A549 (cell line): Measurements from ENCODE around the gene DGKD. TPM values are rescaled to one million over a fixed set of nuclear protein-coding genes. Genes with fewer than 3 reads are reported as not detected.
A peak's percentile ranks its signal among the peaks of the same experiment; 100 is the strongest.

Experiments
- ATOH8 ChIP-seq: fragments of 250-450 bp; sonication (Bioruptor Pico); IDR thresholded peaks from 2 replicates; pipeline ENCODE4 v1.5.0; 2020; ENCODE audit warnings: low read depth, mild to moderate bottlenecking, moderate library complexity
- CBX2 ChIP-seq: fragments of 200-600 bp; sonication (generic); IDR thresholded peaks from 2 replicates; pipeline ENCODE4 v1.6.1; 2016; ENCODE audit warnings: low read depth, mild to moderate bottlenecking, borderline replicate concordance
- CBX8 ChIP-seq: fragments of 200-600 bp; sonication (generic); IDR thresholded peaks from 2 replicates; pipeline ENCODE4 v1.6.1; 2016
- CEBPB ChIP-seq, 2 experiments: fragments of >200 bp in 1 of 2; sonication (Bioruptor Twin) in 1 of 2; formaldehyde crosslinking in 1 of 2; IDR thresholded peaks; 2 replicates each; pipeline ENCODE4 v1.6.1; 2012 to 2016
- CHD4 ChIP-seq: fragments of 200-600 bp; sonication (generic); IDR thresholded peaks from 2 replicates; pipeline ENCODE4 v1.6.1; 2016; ENCODE audit warnings: antibody characterized with exemption, mild to moderate bottlenecking, borderline replicate concordance
- EHF ChIP-seq: fragments of 250-450 bp; sonication (Bioruptor Pico); IDR thresholded peaks from 2 replicates; pipeline ENCODE4 v1.5.0; 2020; ENCODE audit warnings: mild to moderate bottlenecking
- ELK1 ChIP-seq: fragments of 150-350 bp; IDR thresholded peaks from 2 replicates; pipeline ENCODE4 v1.6.1; 2014; ENCODE audit warnings: low read depth, mild to moderate bottlenecking, low read length
- FOSL2 ChIP-seq, 2 experiments: fragments of 450-650 bp in 1 of 2; fragments of >200 bp in 1 of 2; sonication (Bioruptor Twin) in 1 of 2; formaldehyde crosslinking; IDR thresholded peaks; 2 replicates each; pipeline versions ENCODE4 v1.5.0 to v1.6.1; 2016 to 2020; ENCODE audit warnings: mild to moderate bottlenecking in 1 of 2, moderate library complexity in 1 of 2
- FOXS1 ChIP-seq: fragments of 250-450 bp; sonication (Bioruptor Pico); IDR thresholded peaks from 2 replicates; pipeline ENCODE4 v1.5.0; 2020; ENCODE audit warnings: mild to moderate bottlenecking, moderate library complexity
- GATA3 ChIP-seq: IDR thresholded peaks from 2 replicates; pipeline ENCODE4 v1.6.1; 2012; ENCODE audit warnings: borderline replicate concordance
- HDAC2 ChIP-seq: fragments of 200-600 bp; sonication (generic); IDR thresholded peaks from 2 replicates; pipeline ENCODE4 v1.6.1; 2016
- HEYL ChIP-seq: fragments of 250-450 bp; sonication (Bioruptor Pico); IDR thresholded peaks from 2 replicates; pipeline ENCODE4 v1.8.0; 2021; ENCODE audit warnings: mild to moderate bottlenecking, moderate library complexity
- HMGXB4 ChIP-seq: fragments of 250-450 bp; sonication (Bioruptor Pico); IDR thresholded peaks from 2 replicates; pipeline ENCODE4 v1.5.0; 2021; ENCODE audit warnings: mild to moderate bottlenecking, moderate library complexity, borderline replicate concordance
- HOXB13 ChIP-seq: fragments of 250-450 bp; sonication (Bioruptor Pico); IDR thresholded peaks from 2 replicates; pipeline ENCODE4 v1.5.0; 2020; ENCODE audit warnings: low read depth, mild to moderate bottlenecking, moderate library complexity
- HOXB5 ChIP-seq: fragments of 250-450 bp; sonication (Bioruptor Pico); IDR thresholded peaks from 2 replicates; pipeline ENCODE4 v1.5.0; 2020; ENCODE audit warnings: mild to moderate bottlenecking, moderate library complexity
- JUN ChIP-seq, 2 experiments: fragments of >200 bp; sonication (Bioruptor Twin); formaldehyde crosslinking; IDR thresholded peaks; 2 replicates in 1 of 2; 3 replicates in 1 of 2; pipeline ENCODE4 v1.6.1; 2016 to 2017
- JUNB ChIP-seq: fragments of >200 bp; sonication (Bioruptor Twin); formaldehyde crosslinking; IDR thresholded peaks from 2 replicates; pipeline ENCODE4 v1.6.1; 2016
- KDM1A ChIP-seq: fragments of 200-600 bp; sonication (generic); IDR thresholded peaks from 2 replicates; pipeline ENCODE4 v1.6.1; 2016; ENCODE audit warnings: low read depth, mild to moderate bottlenecking
- MYC ChIP-seq: IDR thresholded peaks from 2 replicates; pipeline ENCODE4 v1.6.1; 2012; ENCODE audit warnings: mild to moderate bottlenecking, inconsistent platforms, low read length, improper control_type of control experiment, borderline replicate concordance
- NFE2L2 ChIP-seq: fragments of 150-350 bp; conservative IDR thresholded peaks from 2 replicates; pipeline ENCODE4 v1.6.1; 2014; ENCODE audit warnings: low read length
- NPAS2 ChIP-seq: fragments of 250-450 bp; sonication (Bioruptor Pico); IDR thresholded peaks from 2 replicates; pipeline ENCODE4 v1.8.0; 2022; ENCODE audit warnings: mild to moderate bottlenecking, moderate library complexity, borderline replicate concordance
- NR3C1 ChIP-seq: fragments of >200 bp; sonication (Bioruptor Twin); formaldehyde crosslinking; IDR thresholded peaks from 3 replicates; pipeline ENCODE4 v1.6.1; 2017
- PHF8 ChIP-seq: fragments of 200-600 bp; sonication (generic); IDR thresholded peaks from 2 replicates; pipeline ENCODE4 v1.6.1; 2016; ENCODE audit warnings: low read depth, mild to moderate bottlenecking, antibody characterized with exemption, moderate library complexity, borderline replicate concordance
- POLR2A ChIP-seq: IDR thresholded peaks from 2 replicates; pipeline ENCODE4 v1.6.1; 2012; ENCODE audit warnings: mild to moderate bottlenecking, low read length
- RAD21 ChIP-seq, 2 experiments: fragments of >200 bp in 1 of 2; sonication (Bioruptor Twin) in 1 of 2; formaldehyde crosslinking in 1 of 2; IDR thresholded peaks in 1 of 2; conservative IDR thresholded peaks in 1 of 2; 2 replicates in 1 of 2; 3 replicates in 1 of 2; pipeline ENCODE4 v1.6.1; 2012 to 2018; ENCODE audit warnings: inconsistent platforms in 1 of 2
- RARB ChIP-seq: fragments of 250-450 bp; sonication (Bioruptor Pico); IDR thresholded peaks from 2 replicates; pipeline ENCODE4 v1.8.0; 2021; ENCODE audit warnings: mild to moderate bottlenecking, moderate library complexity
- RCOR1 ChIP-seq: fragments of 150-350 bp; IDR thresholded peaks from 2 replicates; pipeline ENCODE4 v1.6.1; 2014; ENCODE audit warnings: antibody characterized with exemption, low read length, low read depth
- RFX5 ChIP-seq: fragments of 450-650 bp; IDR thresholded peaks from 2 replicates; pipeline ENCODE4 v1.7.1; 2014; ENCODE audit warnings: antibody characterized with exemption, mild to moderate bottlenecking, moderate library complexity
- RNF2 ChIP-seq: fragments of 200-600 bp; sonication (generic); IDR thresholded peaks from 2 replicates; pipeline ENCODE4 v1.6.1; 2016; ENCODE audit warnings: low read depth, mild to moderate bottlenecking, antibody characterized with exemption, moderate library complexity, borderline replicate concordance
- SMC3 ChIP-seq: fragments of >200 bp; sonication (Bioruptor Twin); formaldehyde crosslinking; IDR thresholded peaks from 3 replicates; pipeline ENCODE4 v1.6.1; 2018; ENCODE audit warnings: inconsistent platforms
- SREBF2 ChIP-seq: fragments of 450-650 bp; IDR thresholded peaks from 2 replicates; pipeline ENCODE4 v1.6.1; 2014; ENCODE audit warnings: mild to moderate bottlenecking, moderate library complexity
- TFCP2L1 ChIP-seq: fragments of 250-450 bp; sonication (Bioruptor Pico); IDR thresholded peaks from 2 replicates; pipeline ENCODE4 v1.5.0; 2021; ENCODE audit warnings: mild to moderate bottlenecking
- USF2 ChIP-seq: fragments of 450-650 bp; IDR thresholded peaks from 2 replicates; pipeline ENCODE4 v1.6.1; 2014; ENCODE audit warnings: antibody characterized with exemption
- ZC3H11A ChIP-seq: fragments of 450-650 bp; IDR thresholded peaks from 2 replicates; pipeline ENCODE4 v1.6.1; 2014; ENCODE audit warnings: antibody characterized with exemption, mild to moderate bottlenecking
- ZFP36 ChIP-seq: fragments of 450-650 bp; IDR thresholded peaks from 2 replicates; pipeline ENCODE4 v1.6.1; 2014; ENCODE audit warnings: borderline replicate concordance; ENCODE audit not compliant: partially characterized antibody
- ZNF302 ChIP-seq: fragments of 250-450 bp; sonication (Bioruptor Pico); IDR thresholded peaks from 2 replicates; pipeline ENCODE4 v1.9.0; 2021; ENCODE audit warnings: inconsistent platforms, mild to moderate bottlenecking, moderate library complexity
- ZSCAN20 ChIP-seq: fragments of 250-450 bp; sonication (Bioruptor Pico); IDR thresholded peaks from 2 replicates; pipeline ENCODE4 v1.8.0; 2022; ENCODE audit warnings: mild to moderate bottlenecking, moderate library complexity
- polyA plus RNA-seq, 4 experiments: library from polyadenylated mRNA; depleted of rRNA in 3 of 4; stranded (reverse); fragments of >200 nt; fragmentation: RNase III in 1 of 4; extraction: RNeasy Plus Mini Kit Qiagen cat#74134 plus additional on column Dnase treatment in 1 of 4; gene quantifications; 2 replicates in 3 of 4; 3 replicates in 1 of 4; pipeline ENCODE4 v1.2.3, GENCODE V29; 2011 to 2017

DGKD gene
- polyA plus RNA-seq, 2 of the 4 experiments (the other 2 are of a cell fraction), result 68.8 to 99.6 TPM

GRCh38 chr2:233486778-233487552, 132.7 kb downstream of the DGKD start (continued):
- TF ChIP-seq POLR2A (no peak), ATOH8 (CRISPR knock-in tag) (peak; percentile 81; the same call in 1 of the 2 replicates), SMC3 (peak; percentile 57), HMGXB4 (CRISPR knock-in tag) (no peak), RARB (CRISPR knock-in tag) (no peak), NR3C1 (peak; percentile 22; the same call in 1 of the 3 replicates), EHF (CRISPR knock-in tag) (no peak), SREBF2 (no peak), JUNB (peak; percentile 100), RNF2 (no peak), CHD4 (no peak), ZFP36 (no peak), RAD21 (conservative IDR thresholded peaks at IDR 0.05 in 1 of 2, IDR thresholded peaks at IDR 0.05 in 1 of 2) (peak in 1 of 2 experiments; percentile 69; a peak in 4 of 5 replicates), HDAC2 (no peak), USF2 (no peak), NPAS2 (CRISPR knock-in tag) (no peak), CBX2 (no peak), TFCP2L1 (CRISPR knock-in tag) (no peak; the same call in 1 of the 2 replicates), GATA3 (peak; percentile 100), ZC3H11A (no peak), HOXB5 (CRISPR knock-in tag) (peak; percentile 88), RCOR1 (no peak), RFX5 (no peak), KDM1A (no peak), ZNF302 (no peak), ELK1 (no peak), CEBPB (IDR thresholded peaks at IDR 0.05) (peak; percentile 77 to 93), NFE2L2 (no peak), FOXS1 (CRISPR knock-in tag) (peak; percentile 21; the same call in 1 of the 2 replicates), ZSCAN20 (no peak), JUN (IDR thresholded peaks at IDR 0.05) (peak; percentile 96 to 100), FOSL2 (IDR thresholded peaks at IDR 0.05) (peak; percentile 98), FOSL2 (CRISPR knock-in tag; IDR thresholded peaks at IDR 0.05) (peak; percentile 98), PHF8 (no peak), CBX8 (no peak), HOXB13 (CRISPR knock-in tag) (peak; percentile 83; the same call in 1 of the 2 replicates), HEYL (CRISPR knock-in tag) (no peak), MYC (no peak)
